Tibial artery (tissue), 4 donors: ENCODE measurements around the gene MPHOSPH8.

Experiments
- DNase-seq, 2 donors: peaks; one replicate each; pipeline ENCODE4 v3.0.0-alpha.2; 2019
- H3K27ac ChIP-seq, 2 donors: fragments of 200-600 bp; sonication (generic) in 1 of 2; 1 replicate in 1 of 2; 2 replicates in 1 of 2; pipeline ENCODE4 v1.5.1; 2018 to 2019; ENCODE audit warnings: mild to moderate bottlenecking in 1 of 2
- H3K27me3 ChIP-seq, 2 donors: fragments of 200-600 bp; sonication (generic) in 1 of 2; one replicate each; pipeline versions ENCODE4 v1.5.1 to v1.6.0; 2016 to 2019
- H3K36me3 ChIP-seq, 3 donors: fragments of 200-600 bp; sonication (generic) in 2 of 3; one replicate each; pipeline ENCODE4 v1.5.1; 2016 to 2019; ENCODE audit warnings: mild to moderate bottlenecking in 2 of 3
- H3K4me1 ChIP-seq, 4 donors: fragments of 200-600 bp; sonication (generic) in 2 of 4; 1 replicate in 3 of 4; 2 replicates in 1 of 4; pipeline ENCODE4 v1.5.1; 2016 to 2019
- H3K4me3 ChIP-seq, 2 donors: fragments of 200-600 bp; sonication (generic) in 1 of 2; 1 replicate in 1 of 2; 2 replicates in 1 of 2; pipeline ENCODE4 v1.5.1; 2018 to 2019; ENCODE audit warnings: mild to moderate bottlenecking in 2 of 2
- H3K9me3 ChIP-seq, 3 donors: fragments of 200-600 bp; sonication (generic) in 1 of 3; one replicate each; pipeline ENCODE4 v1.5.1; 2016 to 2019
- CTCF ChIP-seq, 2 experiments: fragments of 200-600 bp in 1 of 2; fragments of 450-650 bp in 1 of 2; IDR thresholded peaks; one replicate each; pipeline ENCODE4 v1.5.1; 2017 to 2019; ENCODE audit warnings: antibody characterized with exemption in 2 of 2, mild to moderate bottlenecking in 1 of 2, moderate library complexity in 1 of 2
- intact Hi-C: fragments of 100-400 bp; cut with DNase I; formaldehyde crosslinking; loops from one replicate; pipeline ENCODE4 v1.15.0; 2023; ENCODE audit warnings: low total_unique reads

MPHOSPH8 gene

GRCh38 chr13:19713186-19713965 lies 79.9 kb downstream of the MPHOSPH8 start:
- no peak for DNase-seq
- TF ChIP-seq CTCF (IDR thresholded peaks at IDR 0.05): no peak
- Histone ChIP-seq H3K27me3 (no peaks in the 10 kb centered on the region), H3K4me3 (no peak overlapping the region), H3K27ac (no peak overlapping the region), H3K4me1 (peaks cover 0 to 8% (median 0%) of the 10 kb centered on the region in 4 donors), H3K36me3 (peaks cover 0 to 7% (median 5%) of the 10 kb centered on the region in 3 donors), H3K9me3 (no peaks in the 10 kb centered on the region)
- intact Hi-C loops: no loop called here

DNA sequence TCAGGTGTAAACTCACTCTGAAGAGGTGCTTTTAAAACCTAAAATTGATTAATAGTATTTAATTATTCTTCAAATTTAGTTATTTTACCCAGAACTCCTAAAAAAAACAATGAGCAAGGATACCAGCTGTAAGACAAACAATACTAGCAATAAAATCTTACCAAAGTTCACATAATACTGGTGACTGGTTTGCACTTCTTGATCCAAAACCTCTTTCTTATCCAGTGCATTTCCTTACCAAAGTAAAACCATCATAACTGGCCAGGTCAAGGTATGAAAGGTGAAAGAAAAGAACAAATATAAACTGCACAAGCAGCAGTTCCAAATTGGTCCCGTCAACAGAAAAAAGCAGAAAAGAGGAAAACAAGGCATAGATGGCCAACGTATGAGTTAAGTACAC lies 86.6 kb downstream of the MPHOSPH8 start:
- DNase-seq: no peak
- H3K9me3 ChIP-seq: no peaks in the 10 kb centered on the region
- peaks cover 0 to 14% (median 5%) of the 10 kb centered on the region in 3 donors for H3K36me3 ChIP-seq
- no peak overlapping the region for H3K4me3 ChIP-seq
- intact Hi-C loops: no loop called here
- no peak for TF ChIP-seq CTCF (IDR thresholded peaks at IDR 0.05)
- no peak overlapping the region for H3K27ac ChIP-seq
- H3K27me3 ChIP-seq: no peaks in the 10 kb centered on the region
- no peaks in the 10 kb centered on the region for H3K4me1 ChIP-seq
